NCI-H345 treated with DMSO at 0.1 percent for 48 hours (cell line): ENCODE data around the gene PSORS1C1.
"Not testable (repeated sequence)": the region's sequence is repeated elsewhere in the genome, so short reads cannot be mapped to it uniquely, and the experiment has no call there.

ENCODE experiments used
- DNase-seq: peaks from one replicate; lab custom pipeline; 2025; ENCODE audit not compliant: unreplicated experiment; lab: John Stamatoyannopoulos, UW

PSORS1C1 gene

DNA sequence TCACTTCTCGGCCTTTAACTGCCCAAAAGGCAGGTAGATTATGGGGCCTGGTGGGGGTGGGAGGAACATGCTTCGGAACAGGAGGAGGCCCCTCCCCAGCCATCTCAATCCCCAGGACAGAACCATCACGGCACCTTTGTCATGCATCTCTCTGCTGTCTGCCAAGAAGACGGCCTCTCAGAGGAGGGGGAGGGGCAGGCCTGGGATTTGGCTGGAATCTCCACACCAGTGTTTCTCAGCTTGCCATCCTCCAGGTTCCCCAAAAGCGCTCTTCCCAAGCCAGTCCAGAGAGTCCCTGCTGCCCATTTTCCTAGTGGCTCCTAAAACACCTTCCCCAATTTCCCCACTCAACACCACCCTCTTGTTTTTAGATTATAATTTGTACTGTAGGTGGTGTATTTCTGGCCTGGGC is 58.4 kb downstream of the PSORS1C1 start:
- no peak for DNase-seq

- DNase-seq = no peak
These were observed 58.8 kb downstream of the PSORS1C1 start for GRCh38 chr6:31173406-31173805.

- no peak for DNase-seq
These were observed 59.8 kb downstream of the PSORS1C1 start for GRCh38 chr6:31174378-31174777.

- no peak for DNase-seq
These were observed 61.4 kb downstream of the PSORS1C1 start for GRCh38 chr6:31175971-31176370.

GRCh38 chr6:31178143-31179041 is 63.8 kb downstream of the PSORS1C1 start:
- no peak for DNase-seq

DNA sequence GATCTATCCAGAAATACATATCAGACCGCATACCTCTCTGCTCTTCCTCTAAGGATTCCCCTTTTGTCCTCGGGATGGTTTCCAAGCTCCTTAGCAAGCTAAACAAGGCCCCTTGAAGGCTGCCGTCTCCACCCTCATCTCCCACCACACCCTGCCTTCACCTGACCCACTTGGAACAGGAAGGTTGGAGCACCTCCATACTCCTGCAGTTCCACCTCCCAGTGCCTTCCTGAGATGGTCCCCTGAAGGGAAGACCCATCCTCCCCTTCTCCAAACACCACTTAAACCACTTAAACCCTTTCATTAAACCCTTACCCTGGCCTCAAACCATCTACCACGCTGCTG is 64.4 kb downstream of the PSORS1C1 start:
- no peak for DNase-seq

DNA sequence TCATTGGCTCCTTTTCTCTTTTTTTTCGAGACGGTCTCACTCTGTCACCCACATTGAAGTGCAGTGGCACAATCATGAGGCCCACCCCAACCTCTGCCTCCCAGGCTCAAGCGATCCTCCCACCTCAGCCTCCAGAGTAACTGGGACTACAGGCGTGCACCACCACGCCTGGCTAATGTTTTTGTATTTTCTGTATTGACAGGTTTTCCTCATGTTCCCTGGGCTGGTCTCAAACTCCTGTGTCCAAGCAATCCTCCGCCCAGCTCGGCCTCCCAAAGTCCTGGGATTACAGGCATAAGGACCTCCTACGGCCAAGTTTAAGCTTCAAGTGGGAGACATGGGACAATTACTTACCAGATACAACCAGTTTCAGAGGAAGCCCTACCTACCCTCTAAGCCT is 65.3 kb downstream of the PSORS1C1 start:
- no peak for DNase-seq

GRCh38 chr6:31180500-31180899 is 65.9 kb downstream of the PSORS1C1 start:
- DNase-seq = no peak

- DNase-seq = not testable (repeated sequence)
These were observed 68.7 kb downstream of the PSORS1C1 start for GRCh38 chr6:31183287-31183686.

DNA sequence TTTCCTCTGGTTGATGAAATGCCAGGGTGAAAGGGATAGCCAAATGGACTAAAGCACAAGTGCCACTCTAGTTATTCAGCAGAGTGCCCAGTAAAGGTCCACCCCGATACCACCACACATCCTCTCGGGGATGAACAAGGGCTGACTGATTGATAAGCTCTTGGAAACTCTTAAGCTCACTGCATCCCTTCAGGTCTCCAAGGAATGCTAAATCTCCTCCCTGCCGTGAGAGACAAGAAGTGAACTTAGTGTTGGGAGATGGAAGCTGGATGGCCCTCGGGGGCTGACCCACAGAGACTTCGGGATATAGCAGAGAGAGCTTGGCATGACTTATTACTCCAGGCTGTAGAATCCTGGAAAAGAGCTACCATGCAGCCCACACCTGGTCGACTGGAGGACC is 69.3 kb downstream of the PSORS1C1 start:
- not testable (repeated sequence) for DNase-seq

DNA sequence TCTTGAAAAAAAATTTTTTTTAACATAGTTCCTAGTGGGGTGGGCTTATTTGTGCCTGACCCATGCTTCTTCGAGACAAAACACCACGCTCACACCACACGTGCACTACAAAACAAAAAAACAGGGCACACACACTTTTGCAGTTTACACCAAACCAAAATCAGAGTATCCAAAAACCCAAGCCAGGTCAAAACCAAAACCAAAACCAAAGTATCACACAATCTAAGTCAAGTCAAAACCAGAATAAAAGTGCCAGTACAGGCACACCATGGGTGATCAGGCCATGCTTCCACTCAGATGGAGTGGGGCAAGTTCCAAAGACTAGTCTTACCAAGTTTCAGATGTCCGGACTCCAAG is 71.1 kb downstream of the PSORS1C1 start:
- not testable (repeated sequence) for DNase-seq

DNA sequence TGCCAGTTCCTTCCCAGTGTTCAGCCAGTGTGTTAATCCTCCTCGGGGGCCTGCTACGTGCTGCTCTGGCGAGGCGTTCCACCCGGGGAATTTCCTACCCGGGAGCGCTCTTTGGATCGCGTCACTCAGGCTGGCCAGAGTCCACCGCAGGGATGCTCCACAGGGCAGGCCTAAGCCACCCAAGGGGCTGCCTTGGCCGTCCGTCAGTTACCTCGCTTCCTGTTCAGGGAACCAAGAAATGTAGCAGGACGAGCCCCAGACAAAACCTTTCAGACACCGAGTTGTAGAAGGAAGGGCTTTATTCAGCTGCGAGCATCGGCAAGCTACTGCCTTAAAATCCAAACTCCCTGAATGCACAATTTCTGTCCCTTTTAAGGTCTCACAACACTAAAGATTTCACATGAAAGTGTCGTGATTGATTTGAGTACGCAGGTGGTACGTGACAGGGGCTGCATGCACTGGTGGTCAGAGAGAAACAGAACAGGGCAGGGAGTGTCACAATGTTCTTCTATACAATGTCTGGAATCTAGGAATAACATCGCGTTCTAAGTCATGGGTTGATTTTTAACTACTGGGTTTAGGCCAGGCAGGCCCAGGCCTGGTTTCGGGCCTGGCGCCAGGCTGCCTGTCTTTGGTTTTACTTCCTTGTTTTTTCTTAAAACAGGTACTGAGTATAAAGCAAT is 71.6 kb downstream of the PSORS1C1 start:
- no peak for DNase-seq

GRCh38 chr6:31187780-31188194 is 73.2 kb downstream of the PSORS1C1 start:
- no peak for DNase-seq

- not testable (repeated sequence) for DNase-seq
These were observed 74.6 kb downstream of the PSORS1C1 start for GRCh38 chr6:31189223-31189622.
